GM19372 (cell line): ENCODE results near the gene PRR7.

Experiments
- ATAC-seq: cut with Tn5 transposase; IDR thresholded peaks from one replicate; pipeline ENCODE4 v1.9.1; 2021; ENCODE audit warnings: mild to moderate bottlenecking, low read depth, moderate library complexity; ENCODE audit not compliant: unreplicated experiment

Gene PRR7

GRCh38 chr5:177466861-177467260 lies 20.2 kb downstream of the PRR7 start:
- ATAC-seq = no peak

GRCh38 chr5:177467436-177467835 lies 20.8 kb downstream of the PRR7 start:
- ATAC-seq = no peak

- ATAC-seq = no peak
Measured at GRCh38 chr5:177468329-177468684, 21.7 kb downstream of the PRR7 start.

DNA sequence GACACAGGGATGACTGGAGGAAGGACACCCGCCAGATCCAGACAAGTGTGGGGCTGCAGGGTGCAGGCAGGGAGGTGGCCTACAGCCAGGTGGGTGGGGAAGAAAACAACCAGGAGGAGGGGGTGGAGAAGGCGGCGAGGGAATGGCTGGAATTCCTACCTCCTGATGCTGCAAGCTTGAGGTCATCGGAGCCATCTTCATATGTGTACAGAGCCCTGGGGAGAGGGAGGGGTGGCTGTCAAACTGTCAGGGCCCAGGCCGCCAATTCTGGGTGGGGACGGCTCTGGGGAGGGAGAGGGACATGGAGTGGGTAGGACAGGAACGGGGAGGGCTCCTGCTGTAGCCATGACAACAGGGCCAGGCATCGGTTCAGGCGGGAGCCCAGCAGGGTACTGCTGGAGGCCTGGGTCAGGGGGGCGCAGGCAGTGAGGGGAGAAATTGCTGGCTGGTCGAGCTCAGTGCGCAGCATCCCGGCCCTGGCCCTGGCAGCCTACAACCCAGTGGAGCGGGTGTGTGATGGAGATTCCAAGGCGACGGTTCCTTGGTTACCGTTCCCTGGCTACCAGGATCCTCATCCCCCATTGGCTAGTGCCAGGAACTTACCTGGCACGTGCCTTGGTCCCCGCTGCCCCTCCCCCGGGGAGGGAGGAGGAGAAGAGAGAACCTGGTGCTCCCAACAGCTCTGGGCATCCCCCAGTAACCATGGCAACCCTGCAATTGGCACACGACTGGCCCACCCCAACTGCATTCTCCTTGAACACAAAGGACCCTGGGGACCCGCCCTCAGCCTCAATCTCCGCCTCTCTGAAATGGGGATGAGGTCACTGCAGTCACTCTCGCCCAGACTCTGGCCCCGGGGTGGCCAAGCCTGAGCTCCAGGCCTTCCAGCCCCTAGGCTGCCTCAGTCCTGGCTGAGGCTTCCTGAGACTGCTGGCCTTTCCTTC lies 22.3 kb downstream of the PRR7 start:
- no peak for ATAC-seq

DNA sequence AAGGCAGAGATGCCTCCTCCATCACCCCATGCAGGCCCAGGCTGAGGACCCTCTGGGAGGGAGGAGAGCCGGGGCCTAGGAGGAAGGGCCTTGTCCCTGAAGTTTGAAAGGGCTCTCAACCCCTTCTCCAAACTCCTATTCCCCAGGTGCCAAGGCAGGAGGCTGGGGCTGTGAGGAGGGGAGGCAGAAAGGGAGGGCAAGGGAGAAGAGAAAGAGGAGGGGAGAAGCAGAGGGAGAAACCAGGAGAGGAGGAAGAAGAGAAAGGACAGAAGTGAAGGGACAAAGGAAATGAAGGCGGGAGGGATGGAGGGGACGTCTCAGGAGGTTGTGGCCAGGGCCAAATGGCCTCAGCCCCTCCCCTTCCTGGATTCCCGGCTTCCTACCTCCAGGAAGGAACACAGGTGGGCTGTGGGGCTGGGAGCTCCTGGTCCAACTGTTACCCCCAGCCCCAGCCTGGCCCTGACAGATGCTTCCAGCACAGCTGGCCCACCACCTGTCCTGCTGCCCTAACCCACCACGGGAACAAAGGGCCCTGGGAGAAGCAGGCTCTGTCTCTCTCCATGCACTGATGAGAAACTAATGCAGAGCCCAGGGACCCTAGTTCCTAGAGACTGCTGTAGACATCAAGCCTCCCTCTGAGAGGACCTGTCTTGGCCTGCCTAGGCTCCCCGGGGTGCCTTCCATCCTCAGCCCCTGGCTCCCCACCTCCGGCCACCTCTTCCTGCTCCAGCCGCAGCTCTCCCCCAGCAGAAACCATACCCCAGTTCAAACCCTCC lies 23.3 kb downstream of the PRR7 start:
- ATAC-seq = no peak

GRCh38 chr5:177470759-177471536 lies 24.3 kb downstream of the PRR7 start:
- ATAC-seq = no peak

DNA sequence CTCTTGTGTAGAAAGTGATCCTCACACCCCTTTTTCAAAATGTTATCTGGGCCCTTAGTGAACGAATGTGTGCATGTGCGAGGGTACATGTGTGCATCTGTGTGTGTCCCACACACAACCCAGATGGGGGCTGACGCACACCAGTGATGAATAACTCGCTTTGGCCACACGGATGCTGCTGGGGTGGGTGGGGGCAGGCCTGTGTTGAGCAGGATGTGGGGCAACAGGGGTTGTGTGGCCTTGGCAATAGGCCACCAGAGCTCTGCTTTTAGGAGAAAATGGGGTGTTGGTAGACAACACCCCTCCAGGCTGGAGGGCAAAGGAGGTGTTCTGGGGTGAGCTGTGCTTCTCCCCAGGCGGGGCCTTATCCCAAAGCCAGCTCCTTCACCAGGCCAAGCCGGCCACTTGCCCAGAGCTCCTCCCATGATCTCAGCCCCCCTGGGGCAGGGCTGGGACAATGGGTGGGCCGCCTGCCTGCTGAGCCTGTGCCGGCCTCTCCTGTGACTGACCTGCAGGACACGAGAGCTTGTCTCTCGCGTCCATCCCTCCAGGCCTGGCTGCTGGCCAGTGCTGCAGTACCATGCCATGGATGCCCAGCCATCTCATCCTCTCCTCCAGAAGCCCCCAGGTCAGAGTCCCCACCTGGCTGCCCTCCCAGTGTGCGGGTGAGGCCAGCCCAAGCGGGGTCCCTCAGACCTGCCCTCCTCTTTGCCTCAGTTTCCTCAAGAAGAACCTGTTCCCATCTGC lies 25.2 kb downstream of the PRR7 start:
- ATAC-seq = no peak

- ATAC-seq = peak; percentile 49
Measured at GRCh38 chr5:177472460-177473442, 26.1 kb downstream of the PRR7 start.

DNA sequence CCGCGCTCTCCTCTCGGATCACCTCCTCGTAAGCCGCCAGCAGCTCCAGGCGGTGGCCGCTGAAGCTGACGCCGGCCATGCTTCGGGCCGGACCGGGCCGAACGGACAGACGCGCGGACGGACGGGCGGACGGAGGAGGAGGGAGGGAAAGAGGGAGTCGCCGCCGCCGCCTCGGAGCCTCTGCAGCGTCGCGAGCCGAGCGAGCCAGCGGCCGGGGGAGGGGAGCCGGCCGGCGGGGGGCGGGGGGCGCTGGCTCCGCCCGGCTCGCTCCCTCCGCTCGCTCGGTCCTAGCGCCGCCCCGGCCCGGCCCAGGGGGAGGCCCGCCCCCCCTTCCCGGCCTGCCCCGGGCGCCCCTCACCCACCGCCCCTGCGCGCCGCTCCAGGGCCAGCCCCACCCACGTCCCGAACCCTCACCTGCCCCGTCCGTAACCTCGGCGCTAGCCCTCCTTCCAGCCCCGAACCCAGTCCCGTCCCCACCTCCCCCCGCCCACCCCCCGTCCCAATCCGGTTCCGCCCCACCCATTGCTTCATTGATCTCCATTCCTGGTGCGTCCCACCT lies 26.9 kb downstream of the PRR7 start, which contains the start of gene DBN1:
DBN1 (minus strand) TSS at position 192 of the 559 bp plus-strand sequence; CDS start at position 79, 113 bp downstream.
- ATAC-seq = peak; percentile 34

DNA sequence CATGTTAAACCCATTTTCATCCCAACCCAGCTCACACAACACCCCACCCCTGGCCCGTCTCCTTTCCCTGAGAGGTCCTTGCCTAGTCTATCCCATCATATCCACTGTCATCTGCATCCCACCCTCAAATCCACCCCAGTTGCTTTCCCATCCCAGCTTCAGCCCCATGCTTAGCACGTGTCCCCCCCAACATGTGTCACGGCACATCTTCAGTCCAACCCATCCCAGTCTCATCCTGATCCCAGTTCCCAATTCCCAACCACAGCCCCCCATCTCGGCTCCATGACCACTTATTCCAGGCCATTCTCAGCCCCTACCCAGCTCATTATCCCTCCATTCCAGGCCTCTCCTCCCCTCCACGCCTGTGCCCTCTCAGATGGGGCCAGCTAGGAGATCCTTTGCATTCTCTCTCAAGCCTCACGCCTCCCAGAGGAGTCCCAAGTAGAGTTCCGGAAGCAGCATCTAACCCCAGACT lies 27.4 kb downstream of the PRR7 start:
- no peak for ATAC-seq

DNA sequence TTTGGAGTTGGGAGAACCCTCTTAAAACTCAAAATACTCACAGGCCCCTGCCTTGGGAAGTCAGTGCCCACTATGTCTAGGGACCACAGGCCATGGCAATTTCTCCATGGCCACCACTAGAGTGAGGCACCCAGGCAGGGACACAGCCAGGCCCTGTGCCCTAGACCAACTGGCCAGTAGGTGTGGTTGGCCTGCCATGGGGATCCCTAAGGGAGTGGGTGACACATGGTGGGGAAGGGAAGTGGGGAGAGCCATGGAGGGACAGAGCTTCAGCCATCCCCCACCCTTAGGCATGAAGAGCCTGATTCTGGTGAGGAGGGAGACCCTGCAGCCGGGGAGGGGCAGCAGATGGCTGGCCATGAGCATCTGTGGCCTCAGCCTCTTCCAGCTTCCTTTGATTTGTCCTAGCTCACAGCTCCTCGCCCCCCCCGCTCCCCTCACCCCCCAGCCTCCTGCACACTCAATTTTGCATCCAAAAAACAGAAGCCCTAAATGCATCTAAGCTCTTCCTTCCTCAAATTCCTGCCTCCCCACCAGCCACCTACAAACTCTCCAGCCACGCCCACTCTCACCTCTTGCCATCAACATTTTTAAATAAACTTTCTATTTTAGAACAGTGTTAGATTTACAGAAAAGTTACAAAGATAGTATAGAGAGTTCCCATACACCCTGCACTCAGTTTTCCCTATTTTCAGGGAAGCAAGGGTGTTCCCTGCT lies 28.4 kb downstream of the PRR7 start:
- no peak for ATAC-seq

DNA sequence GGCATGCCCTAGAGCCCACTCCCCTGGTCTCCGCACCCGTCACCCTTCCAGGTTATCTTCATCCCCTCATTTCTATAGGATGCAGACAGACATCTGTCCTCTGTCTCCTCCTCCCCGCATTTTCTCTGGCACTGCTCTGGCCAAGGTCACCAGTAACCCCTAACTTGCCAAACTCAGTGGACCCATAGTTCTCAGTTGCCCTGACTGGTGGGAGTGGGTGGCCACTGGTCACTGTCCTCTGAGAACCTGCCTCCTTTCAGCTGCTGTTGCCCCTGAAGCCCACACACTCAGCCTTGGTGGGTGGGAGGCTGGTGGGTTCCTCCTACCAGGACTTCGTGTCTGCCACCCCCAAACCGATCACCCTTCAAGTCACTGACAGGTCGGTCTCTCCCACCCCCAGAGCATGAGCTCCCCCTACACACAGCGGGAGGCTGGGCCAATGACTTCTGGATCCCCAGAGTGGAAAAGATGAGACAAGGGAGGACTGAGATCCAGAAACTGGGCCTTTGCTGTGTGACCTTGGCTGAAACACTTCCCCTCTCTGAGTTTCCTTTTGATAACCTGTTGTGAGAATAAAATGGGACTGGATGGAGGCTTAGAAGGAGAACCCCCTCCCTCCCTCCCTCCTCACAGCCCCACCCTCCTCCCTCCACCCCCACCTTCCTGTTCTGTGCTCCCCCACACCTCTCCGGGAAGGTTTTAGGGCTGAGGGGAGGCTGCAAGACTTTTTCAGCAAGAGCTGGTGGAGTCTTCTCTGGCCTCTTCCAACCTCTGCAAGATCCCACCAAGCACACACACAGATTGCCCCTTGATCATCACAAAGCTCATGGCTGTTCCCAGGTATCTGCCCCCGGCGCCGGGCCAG lies 29.2 kb downstream of the PRR7 start:
- ATAC-seq = no peak

- ATAC-seq = no peak
Measured at GRCh38 chr5:177476531-177477233, 30.1 kb downstream of the PRR7 start.

- ATAC-seq = no peak
Measured at GRCh38 chr5:177477701-177478477, 31.3 kb downstream of the PRR7 start.
